Neuronal stem cell (in vitro differentiated cells): ENCODE measurements around the gene MARK2.

Source experiments
- DNase-seq: peaks from one replicate; pipeline ENCODE4 v3.0.0-alpha.2; 2013; ENCODE audit warnings: low spot score
- H2AFZ ChIP-seq: one replicate; pipeline ENCODE4 v1.6.1; 2013; ENCODE audit warnings: mild to moderate bottlenecking, low read length, inconsistent platforms
- H2AK5ac ChIP-seq: 2 replicates; pipeline ENCODE4 v1.6.1; 2013; ENCODE audit warnings: low read depth, mild to moderate bottlenecking, inconsistent platforms, low read length, moderate library complexity, mixed read lengths
- H2BK120ac ChIP-seq: 2 replicates; pipeline ENCODE4 v1.6.1; 2013; ENCODE audit warnings: low read depth, mild to moderate bottlenecking, inconsistent platforms, low read length, moderate library complexity, mixed read lengths
- H2BK12ac ChIP-seq: one replicate; pipeline ENCODE4 v1.6.1; 2013; ENCODE audit warnings: low read length, inconsistent platforms
- H2BK15ac ChIP-seq: 2 replicates; pipeline ENCODE4 v1.6.1; 2013; ENCODE audit warnings: mild to moderate bottlenecking, low read length, inconsistent platforms, mixed read lengths
- H2BK5ac ChIP-seq: one replicate; pipeline ENCODE4 v1.6.1; 2013; ENCODE audit warnings: inconsistent platforms, mild to moderate bottlenecking, low read length, moderate library complexity
- H3K14ac ChIP-seq: one replicate; pipeline ENCODE4 v1.6.1; 2013; ENCODE audit warnings: low read length, inconsistent platforms
- H3K18ac ChIP-seq: 2 replicates; pipeline ENCODE4 v1.6.1; 2013; ENCODE audit warnings: low read length, inconsistent platforms
- H3K23ac ChIP-seq: 2 replicates; pipeline ENCODE4 v1.6.1; 2013; ENCODE audit warnings: low read depth, mild to moderate bottlenecking, mixed read lengths, low read length, inconsistent platforms; ENCODE audit not compliant: poor library complexity
- H3K27ac ChIP-seq: replicated peaks from 3 replicates; pipeline ENCODE4 v1.5.1; 2013; ENCODE audit warnings: low read length, inconsistent platforms
- H3K27me3 ChIP-seq, 3 experiments: 2 replicates each; pipeline ENCODE4 v1.6.1; 2013; ENCODE audit warnings: low read length in 3 of 3, mild to moderate bottlenecking in 2 of 3, inconsistent platforms in 1 of 3, low read depth in 1 of 3, mixed read lengths in 1 of 3, moderate library complexity in 1 of 3; ENCODE audit not compliant: control insufficient read depth in 3 of 3, insufficient read depth in 3 of 3
- H3K36me3 ChIP-seq, 2 donors: replicated peaks in 1 of 2; 2 replicates each; pipeline ENCODE4 v1.6.1; 2013; ENCODE audit warnings: low read length in 2 of 2; ENCODE audit not compliant: control insufficient read depth in 2 of 2, insufficient read depth in 2 of 2
- H3K4ac ChIP-seq: 2 replicates; pipeline ENCODE4 v1.6.1; 2013; ENCODE audit warnings: inconsistent platforms, mild to moderate bottlenecking, low read length, moderate library complexity
- H3K4me1 ChIP-seq, 2 donors: 1 replicate in 1 of 2; 2 replicates in 1 of 2; pipeline ENCODE4 v1.6.1; 2013; ENCODE audit warnings: low read length in 2 of 2, low read depth in 1 of 2; ENCODE audit not compliant: control insufficient read depth in 2 of 2, insufficient read depth in 1 of 2
- H3K4me2 ChIP-seq: one replicate; pipeline ENCODE4 v1.6.1; 2013; ENCODE audit warnings: mild to moderate bottlenecking, low read length, inconsistent platforms; ENCODE audit not compliant: insufficient read depth, poor library complexity, severe bottlenecking
- H3K4me3 ChIP-seq, 2 donors: 2 replicates each; pipeline ENCODE4 v1.5.1; 2013; ENCODE audit warnings: low read length in 2 of 2, mild to moderate bottlenecking in 2 of 2, inconsistent platforms in 1 of 2, moderate library complexity in 1 of 2
- H3K79me1 ChIP-seq: one replicate; pipeline ENCODE4 v1.6.1; 2013; ENCODE audit warnings: low read depth, mild to moderate bottlenecking, inconsistent platforms, low read length, moderate library complexity
- H3K9ac ChIP-seq: one replicate; pipeline ENCODE4 v1.6.1; 2013; ENCODE audit warnings: mild to moderate bottlenecking, low read depth, low read length, inconsistent platforms; ENCODE audit not compliant: poor library complexity
- H3K9me3 ChIP-seq, 2 donors: replicated peaks in 1 of 2; 2 replicates each; pipeline versions ENCODE3 to v1.6.1; 2013; ENCODE audit warnings: low read length in 2 of 2, mild to moderate bottlenecking in 2 of 2, inconsistent platforms in 1 of 2, low read depth in 1 of 2, mixed read lengths in 1 of 2, moderate library complexity in 1 of 2; ENCODE audit not compliant: control insufficient read depth in 2 of 2, insufficient read depth in 1 of 2
- H4K8ac ChIP-seq: one replicate; pipeline ENCODE4 v1.6.1; 2013; ENCODE audit warnings: low read depth, mild to moderate bottlenecking, inconsistent platforms, low read length, moderate library complexity
- H4K91ac ChIP-seq: one replicate; pipeline ENCODE4 v1.6.1; 2013; ENCODE audit warnings: low read length, low read depth, mild to moderate bottlenecking, inconsistent platforms; ENCODE audit not compliant: poor library complexity
- WGBS, 2 donors: extraction: QIAGEN DNeasy Blood & Tissue Kit; methylation state at CpG; one replicate each; pipeline ENCODE4 v1.1.7; 2013; ENCODE audit warnings: missing lambda C conversion rate in 2 of 2, mixed read lengths in 1 of 2; ENCODE audit not compliant: insufficient read length in 2 of 2, insufficient replicate concordance in 1 of 2; ENCODE audit errors: extremely low coverage in 2 of 2; 5-methylcytosine and 5-hydroxymethylcytosine counted together

Gene MARK2

DNA sequence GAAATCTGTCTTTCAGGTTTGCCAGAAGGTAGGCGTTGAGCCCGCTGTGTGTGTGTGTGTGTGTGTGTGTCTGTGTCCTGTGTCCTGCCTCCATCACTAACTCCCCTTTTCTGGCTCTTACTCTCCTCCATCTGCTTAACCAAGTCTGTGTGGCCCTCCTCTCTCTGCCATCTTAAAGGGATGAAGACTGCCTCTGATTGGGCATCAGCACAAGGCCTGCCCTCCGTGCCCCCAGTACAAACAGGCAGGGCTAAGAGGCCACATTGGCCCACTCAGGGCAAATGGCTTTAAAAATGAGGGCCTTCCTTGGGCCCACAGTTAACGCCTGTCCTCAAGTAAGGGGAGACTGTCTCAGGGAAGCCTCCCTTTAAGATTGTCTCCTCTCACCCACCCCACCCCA, 67.2 kb downstream of the MARK2 start:
- peaks cover 9% of the 10 kb centered on the region for H3K79me1 ChIP-seq
- H3K4me1 ChIP-seq, result peaks cover 27 to 39% of the 10 kb centered on the region in 2 donors
- H3K4me2 ChIP-seq, result no peak overlapping the region
- H3K36me3 ChIP-seq, result peaks cover 36 to 82% of the 10 kb centered on the region in 2 donors
- no peak overlapping the region for H3K4ac ChIP-seq
- no peak overlapping the region for H3K18ac ChIP-seq
- WGBS, 2 donors, result no CpG with 5 or more reads among the region's 4 CpGs
- H3K9ac ChIP-seq, result no peak overlapping the region
- H2AFZ ChIP-seq, result no peak overlapping the region
- DNase-seq, result no peak
- H3K9me3 ChIP-seq, result no peaks in the 10 kb centered on the region
- no peak overlapping the region for H2BK5ac ChIP-seq
- no peak overlapping the region for H2BK12ac ChIP-seq
- no peak overlapping the region for H2AK5ac ChIP-seq
- H3K27ac ChIP-seq, result no peak overlapping the region
- no peak overlapping the region for H3K23ac ChIP-seq
- H3K14ac ChIP-seq, result no peak overlapping the region
- no peak overlapping the region for H3K4me3 ChIP-seq
- no peak overlapping the region for H2BK15ac ChIP-seq
- no peaks in the 10 kb centered on the region for H3K27me3 ChIP-seq
- no peak overlapping the region for H2BK120ac ChIP-seq
- no peak overlapping the region for H4K8ac ChIP-seq
- no peak overlapping the region for H4K91ac ChIP-seq

- H2AFZ ChIP-seq, result no peak overlapping the region
- no peak overlapping the region for H3K4me2 ChIP-seq
- H3K4ac ChIP-seq, result no peak overlapping the region
- H3K23ac ChIP-seq, result no peak overlapping the region
- no peak overlapping the region for H4K91ac ChIP-seq
- no peaks in the 10 kb centered on the region for H3K9me3 ChIP-seq
- H2BK12ac ChIP-seq, result no peak overlapping the region
- peaks cover 36 to 82% of the 10 kb centered on the region in 2 donors for H3K36me3 ChIP-seq
- H2BK5ac ChIP-seq, result no peak overlapping the region
- no CpG with 5 or more reads among the region's 7 CpGs for WGBS, 2 donors
- no peak for DNase-seq
- H2BK120ac ChIP-seq, result no peak overlapping the region
- H2BK15ac ChIP-seq, result no peak overlapping the region
- H3K27me3 ChIP-seq, result no peaks in the 10 kb centered on the region
- H3K18ac ChIP-seq, result no peak overlapping the region
- no peak overlapping the region for H2AK5ac ChIP-seq
- no peak overlapping the region for H4K8ac ChIP-seq
- no peak overlapping the region for H3K14ac ChIP-seq
- H3K79me1 ChIP-seq, result peaks cover 11% of the 10 kb centered on the region
- H3K27ac ChIP-seq, result no peak overlapping the region
- H3K4me1 ChIP-seq, result peaks cover 32 to 39% of the 10 kb centered on the region in 2 donors
- no peak overlapping the region for H3K9ac ChIP-seq
- H3K4me3 ChIP-seq, result no peak overlapping the region
Measured at GRCh38 chr11:63906585-63906984, 67.7 kb downstream of the MARK2 start.

- Histone ChIP-seq H2AFZ (no peak overlapping the region), H3K4me1 (peaks cover 34 to 39% of the 10 kb centered on the region in 2 donors), H2BK120ac (no peak overlapping the region), H3K4me3 (no peak overlapping the region), H3K23ac (no peak overlapping the region), H3K14ac (peak overlapping the region; percentile 49), H2BK12ac (no peak overlapping the region), H3K18ac (no peak overlapping the region), H3K4ac (no peak overlapping the region), H2AK5ac (no peak overlapping the region), H3K36me3 (peaks cover 33 to 78% of the 10 kb centered on the region in 2 donors), H3K9me3 (no peaks in the 10 kb centered on the region), H4K91ac (no peak overlapping the region), H3K27me3 (no peaks in the 10 kb centered on the region), H2BK15ac (no peak overlapping the region), H4K8ac (no peak overlapping the region), H3K79me1 (peaks cover 11% of the 10 kb centered on the region), H2BK5ac (no peak overlapping the region), H3K4me2 (no peak overlapping the region), H3K27ac (no peak overlapping the region), H3K9ac (no peak overlapping the region)
- no peak for DNase-seq
- WGBS, 2 donors, result no CpG with 5 or more reads among the region's 6 CpGs
Measured at GRCh38 chr11:63907063-63907462, 68.2 kb downstream of the MARK2 start.

- no peak overlapping the region for H3K14ac ChIP-seq
- H2AK5ac ChIP-seq, result peak overlapping the region; percentile 98
- WGBS, 2 donors, result no CpG with 5 or more reads among the region's 21 CpGs
- H3K27ac ChIP-seq, result peak overlapping the region; percentile 42
- H3K4me3 ChIP-seq, result no peak overlapping the region
- H2AFZ ChIP-seq, result no peak overlapping the region
- DNase-seq, result no peak
- peaks cover 11% of the 10 kb centered on the region for H3K79me1 ChIP-seq
- peak overlapping the region; percentile 67 for H2BK120ac ChIP-seq
- no peak overlapping the region for H3K18ac ChIP-seq
- no peak overlapping the region for H4K91ac ChIP-seq
- H3K36me3 ChIP-seq, result peaks cover 30 to 78% of the 10 kb centered on the region in 2 donors
- H2BK15ac ChIP-seq, result peak overlapping the region; percentile 62
- H3K9me3 ChIP-seq, result no peaks in the 10 kb centered on the region
- H3K4ac ChIP-seq, result no peak overlapping the region
- H3K4me1 ChIP-seq, result peaks cover 35 to 39% of the 10 kb centered on the region in 2 donors
- H3K4me2 ChIP-seq, result no peak overlapping the region
- no peaks in the 10 kb centered on the region for H3K27me3 ChIP-seq
- H4K8ac ChIP-seq, result no peak overlapping the region
- peak overlapping the region; percentile 73 for H3K23ac ChIP-seq
- H2BK12ac ChIP-seq, result no peak overlapping the region
- peak overlapping the region; percentile 70 for H3K9ac ChIP-seq
- H2BK5ac ChIP-seq, result peak overlapping the region; percentile 87
Measured at GRCh38 chr11:63907808-63908530, 69.1 kb downstream of the MARK2 start.
